Stimulated activated naive B cell treated with anti-CD40 and anti-IgM and Interleukin-4, amounts not matched to agents 10 μg/mL and 1 μg/mL and 100 μg/mL, for 72 hours (primary cell): Measurements from ENCODE around the gene DAB1.

Experiments used
- ATAC-seq, 2 donors: fragments of 150-1000 bp; cut with Tn5 transposase; replicated peaks; 2 replicates each; pipeline ENCODE4 v1.10.0; 2021; ENCODE audit warnings: moderate library complexity in 1 of 2
- DNase-seq: peaks from one replicate; pipeline ENCODE4 v3.0.0; 2021
- H3K27ac Mint-ChIP-seq: one replicate; pipeline ENCODE4 v1.8.0; 2022; ENCODE audit warnings: mild to moderate bottlenecking, mixed read lengths
- H3K27me3 Mint-ChIP-seq, 2 donors: one replicate each; pipeline ENCODE4 v1.8.0; 2022; ENCODE audit warnings: mixed read lengths in 2 of 2
- H3K36me3 Mint-ChIP-seq, 2 donors: one replicate each; pipeline ENCODE4 v1.8.0; 2022; ENCODE audit warnings: mixed read lengths in 2 of 2, mild to moderate bottlenecking in 1 of 2
- H3K4me1 Mint-ChIP-seq, 2 donors: one replicate each; pipeline ENCODE4 v1.8.0; 2022; ENCODE audit warnings: mixed read lengths in 2 of 2, mild to moderate bottlenecking in 1 of 2
- H3K4me3 Mint-ChIP-seq, 2 donors: one replicate each; pipeline ENCODE4 v1.8.0; 2022; ENCODE audit warnings: mild to moderate bottlenecking in 2 of 2, mixed read lengths in 2 of 2, moderate library complexity in 1 of 2
- H3K9me3 Mint-ChIP-seq, 2 donors: one replicate each; pipeline ENCODE4 v1.8.0; 2022; ENCODE audit warnings: mixed read lengths in 2 of 2, mild to moderate bottlenecking in 1 of 2

The DAB1 gene

DNA sequence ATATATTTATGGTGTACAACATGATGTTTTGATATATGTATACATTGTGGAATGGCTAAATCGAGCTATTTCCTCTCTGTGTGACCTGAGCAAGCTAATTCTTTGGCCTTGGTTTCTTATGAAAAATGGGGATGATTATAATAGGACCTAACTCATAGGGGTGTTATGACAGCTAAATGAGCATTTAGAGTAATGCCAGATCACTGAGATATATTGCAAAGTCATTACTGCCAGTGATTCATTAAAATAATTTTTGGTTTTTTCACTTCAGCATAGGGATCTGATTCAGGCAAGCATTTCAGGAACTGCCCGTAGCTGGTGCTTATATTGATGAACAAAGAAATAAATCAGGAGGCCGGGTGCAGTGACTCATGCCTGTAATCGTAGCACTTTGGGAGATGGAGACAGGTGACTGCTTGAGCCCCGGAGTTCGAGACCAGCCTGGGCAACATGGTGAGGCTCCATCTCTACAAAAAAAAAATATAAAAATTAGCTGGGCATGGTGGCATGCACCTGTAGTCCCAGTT is 30.7 kb downstream of the DAB1 start:
- Mint-ChIP-seq H3K9me3 (no peaks in the 10 kb centered on the region), H3K4me3 (no peak overlapping the region), H3K27me3 (peaks cover 0 to 4% of the 10 kb centered on the region in 2 donors), H3K27ac (no peak overlapping the region), H3K36me3 (no peaks in the 10 kb centered on the region), H3K4me1 (no peaks in the 10 kb centered on the region)
- no peak for DNase-seq
- no peak for ATAC-seq

- Mint-ChIP-seq H3K4me3 (no peak overlapping the region), H3K9me3 (no peaks in the 10 kb centered on the region), H3K27ac (no peak overlapping the region), H3K27me3 (peaks cover 0 to 4% of the 10 kb centered on the region in 2 donors), H3K36me3 (no peaks in the 10 kb centered on the region), H3K4me1 (no peaks in the 10 kb centered on the region)
- DNase-seq (no peak), ATAC-seq (no peak)
These were observed 38.5 kb downstream of the DAB1 start for GRCh38 chr1:57385336-57385735.

DNA sequence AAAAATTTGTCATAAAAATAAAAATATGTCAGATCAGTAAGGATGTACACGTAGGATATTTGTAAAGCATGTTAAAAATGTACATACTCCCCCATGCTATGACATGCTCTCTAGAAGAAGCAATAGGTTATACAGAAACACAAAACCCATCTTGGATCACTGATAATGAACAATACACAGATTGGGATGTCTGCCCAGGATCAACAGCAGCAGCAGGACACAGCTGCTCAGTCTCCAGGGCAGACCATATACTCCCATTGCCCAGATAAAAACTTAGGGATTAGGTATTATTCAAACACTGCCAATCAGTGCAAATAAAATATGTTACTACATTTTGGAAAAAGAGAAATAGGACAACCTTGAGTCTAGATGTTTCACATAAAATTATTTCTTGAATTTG is 39.0 kb downstream of the DAB1 start:
- DNase-seq (no peak), ATAC-seq (no peak)
- Mint-ChIP-seq H3K4me1 (no peaks in the 10 kb centered on the region), H3K4me3 (no peak overlapping the region), H3K9me3 (no peaks in the 10 kb centered on the region), H3K36me3 (no peaks in the 10 kb centered on the region), H3K27ac (no peak overlapping the region), H3K27me3 (peaks cover 0 to 4% of the 10 kb centered on the region in 2 donors)

- Mint-ChIP-seq H3K27me3 (peaks cover 0 to 4% of the 10 kb centered on the region in 2 donors), H3K4me1 (no peaks in the 10 kb centered on the region), H3K4me3 (no peak overlapping the region), H3K36me3 (no peaks in the 10 kb centered on the region), H3K27ac (no peak overlapping the region), H3K9me3 (no peaks in the 10 kb centered on the region)
- DNase-seq (no peak), ATAC-seq (no peak)
These were observed 39.6 kb downstream of the DAB1 start for GRCh38 chr1:57384284-57384683.

GRCh38 chr1:57381871-57382270 is 42.0 kb downstream of the DAB1 start:
- DNase-seq (no peak), ATAC-seq (no peak)
- no peak overlapping the region for H3K27ac Mint-ChIP-seq
- no peak overlapping the region for H3K4me3 Mint-ChIP-seq
- H3K9me3 Mint-ChIP-seq, result no peaks in the 10 kb centered on the region
- no peaks in the 10 kb centered on the region for H3K27me3 Mint-ChIP-seq
- no peaks in the 10 kb centered on the region for H3K4me1 Mint-ChIP-seq
- H3K36me3 Mint-ChIP-seq, result no peaks in the 10 kb centered on the region

GRCh38 chr1:57381426-57381825 is 42.4 kb downstream of the DAB1 start:
- Mint-ChIP-seq H3K27ac (no peak overlapping the region), H3K27me3 (no peaks in the 10 kb centered on the region), H3K4me3 (no peak overlapping the region), H3K36me3 (no peaks in the 10 kb centered on the region), H3K4me1 (no peaks in the 10 kb centered on the region), H3K9me3 (no peaks in the 10 kb centered on the region)
- DNase-seq (no peak), ATAC-seq (no peak)

DNA sequence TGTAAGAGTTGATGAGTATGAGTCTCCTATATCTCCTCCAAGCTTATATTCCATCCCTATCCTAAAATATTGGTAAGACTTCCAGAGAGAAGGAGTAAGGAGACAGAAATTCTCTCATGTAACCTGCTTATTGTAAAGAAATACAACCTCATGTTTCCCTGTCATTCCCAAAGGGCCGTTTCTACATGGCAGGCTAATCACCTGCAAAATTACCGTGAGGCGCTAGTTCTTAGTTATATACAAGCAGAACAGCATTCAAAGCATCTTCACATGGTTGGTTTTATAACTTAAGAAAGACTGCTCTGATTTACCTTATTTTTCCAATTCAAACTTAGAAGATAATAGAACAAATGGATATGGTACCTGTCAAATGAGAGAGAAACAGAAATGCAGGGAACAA is 42.9 kb downstream of the DAB1 start:
- Mint-ChIP-seq H3K36me3 (no peaks in the 10 kb centered on the region), H3K4me1 (no peaks in the 10 kb centered on the region), H3K27me3 (peaks cover 0 to 5% of the 10 kb centered on the region in 2 donors), H3K27ac (no peak overlapping the region), H3K9me3 (no peaks in the 10 kb centered on the region), H3K4me3 (no peak overlapping the region)
- ATAC-seq (no peak), DNase-seq (no peak)

- no peak for ATAC-seq
- H3K27me3 Mint-ChIP-seq, result peaks cover 0 to 9% of the 10 kb centered on the region in 2 donors
These were observed 45.3 kb downstream of the DAB1 start for GRCh38 chr1:57378534-57378933.

DNA sequence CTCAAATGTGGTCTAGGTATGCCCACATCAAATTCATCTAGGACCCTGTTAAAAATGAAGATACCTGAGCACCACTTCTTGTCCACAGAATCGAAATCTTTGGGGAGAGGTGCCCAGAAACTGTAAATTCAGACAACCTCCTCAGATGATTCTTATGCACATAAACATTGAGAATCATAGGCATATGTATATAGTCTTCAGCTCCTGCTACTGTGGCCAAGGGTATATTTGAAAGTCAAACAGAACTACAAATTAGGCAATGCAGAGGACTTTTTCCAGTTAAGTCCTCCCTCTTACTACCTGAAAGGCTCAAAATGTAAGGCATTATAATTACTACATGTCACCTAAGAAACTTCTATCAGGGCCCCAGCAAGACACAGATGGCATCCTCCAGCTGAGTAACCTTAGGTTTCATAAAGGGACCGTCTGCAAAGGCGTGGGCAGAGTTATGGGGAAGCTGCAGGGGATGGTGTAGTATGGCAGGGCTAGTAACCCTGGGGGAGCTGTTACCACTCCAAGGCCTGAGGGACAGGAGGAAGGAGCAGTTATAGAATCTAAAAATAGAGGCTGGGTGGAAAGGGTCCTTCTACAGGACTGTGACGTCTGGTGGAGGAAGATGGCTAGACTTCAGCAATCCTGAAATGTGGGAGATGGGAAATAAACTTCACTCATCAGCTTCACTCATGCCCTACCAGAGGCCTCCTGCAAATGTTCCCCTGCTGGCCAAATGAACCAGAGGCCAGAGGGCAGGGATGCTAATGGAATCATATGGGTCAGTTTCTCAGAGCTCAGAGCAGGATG is 46.3 kb downstream of the DAB1 start:
- Mint-ChIP-seq H3K9me3 (no peaks in the 10 kb centered on the region), H3K4me3 (no peak overlapping the region), H3K27ac (no peak overlapping the region), H3K4me1 (no peaks in the 10 kb centered on the region), H3K27me3 (peaks cover 0 to 9% of the 10 kb centered on the region in 2 donors), H3K36me3 (no peaks in the 10 kb centered on the region)
- DNase-seq (no peak), ATAC-seq (no peak)

More at GRCh38 chr1:57378534-57378933, 45.3 kb downstream of the DAB1 start:
- Mint-ChIP-seq H3K9me3 (no peaks in the 10 kb centered on the region), H3K36me3 (no peaks in the 10 kb centered on the region), H3K4me3 (no peak overlapping the region), H3K4me1 (no peaks in the 10 kb centered on the region), H3K27ac (no peak overlapping the region)
- no peak for DNase-seq

GRCh38 chr1:57376041-57376440 is 47.8 kb downstream of the DAB1 start:
- no peaks in the 10 kb centered on the region for H3K4me1 Mint-ChIP-seq
- H3K9me3 Mint-ChIP-seq, result no peaks in the 10 kb centered on the region
- no peak overlapping the region for H3K4me3 Mint-ChIP-seq
- H3K27me3 Mint-ChIP-seq, result peaks cover 0 to 9% of the 10 kb centered on the region in 2 donors
- DNase-seq (no peak), ATAC-seq (no peak)
- no peak overlapping the region for H3K27ac Mint-ChIP-seq
- no peaks in the 10 kb centered on the region for H3K36me3 Mint-ChIP-seq

DNA sequence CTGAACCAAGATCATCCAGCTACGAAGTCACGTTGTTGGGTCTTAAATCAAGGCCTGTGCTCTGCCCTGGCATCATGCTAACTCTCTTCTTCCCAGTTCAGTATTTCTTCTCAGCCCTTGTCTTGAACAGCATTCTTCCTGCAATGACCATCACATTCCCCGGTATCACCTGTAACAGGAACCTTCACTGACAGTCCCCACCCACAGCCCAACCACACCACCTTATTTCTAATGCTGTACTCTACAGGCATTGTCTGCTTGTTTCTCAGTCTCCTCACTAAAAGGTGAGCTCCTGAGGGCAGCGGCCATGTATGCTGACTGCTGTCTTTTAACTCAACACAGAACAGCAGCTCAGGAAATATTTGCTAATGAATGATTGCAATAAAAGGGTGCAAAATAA is 54.0 kb downstream of the DAB1 start:
- Mint-ChIP-seq H3K27me3 (no peaks in the 10 kb centered on the region), H3K36me3 (peaks cover 0 to 5% of the 10 kb centered on the region in 2 donors), H3K4me3 (no peak overlapping the region), H3K4me1 (no peaks in the 10 kb centered on the region), H3K27ac (peak overlapping the region; percentile 65), H3K9me3 (peaks cover 6 to 11% of the 10 kb centered on the region in 2 donors)
- DNase-seq (no peak), ATAC-seq (no peak)

DNA sequence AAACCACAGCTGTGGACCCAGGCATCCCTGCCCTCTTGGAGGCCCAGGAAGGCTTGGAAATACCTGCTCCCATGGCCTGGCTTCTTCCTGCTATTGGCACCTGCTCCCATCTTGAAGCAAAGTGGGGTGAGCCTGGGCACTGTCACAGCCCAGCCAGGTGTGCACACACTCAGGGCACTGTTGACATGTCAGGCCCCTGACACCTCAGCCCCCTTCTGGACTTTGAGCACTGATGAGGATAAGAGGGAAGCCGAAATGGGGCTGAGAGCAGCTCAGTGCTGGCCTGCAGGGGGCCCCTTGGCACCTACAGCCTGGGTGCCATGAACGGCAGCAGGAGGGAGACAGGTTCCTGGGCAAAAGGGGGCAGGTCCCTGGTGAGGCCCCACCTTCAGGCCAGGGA is 55.9 kb downstream of the DAB1 start:
- H3K4me1 Mint-ChIP-seq, result no peaks in the 10 kb centered on the region
- DNase-seq (no peak), ATAC-seq (no peak)
- H3K4me3 Mint-ChIP-seq, result no peak overlapping the region
- no peak overlapping the region for H3K27ac Mint-ChIP-seq
- peaks cover 0 to 5% of the 10 kb centered on the region in 2 donors for H3K36me3 Mint-ChIP-seq
- peaks cover 0 to 3% of the 10 kb centered on the region in 2 donors for H3K27me3 Mint-ChIP-seq
- peaks cover 6 to 11% of the 10 kb centered on the region in 2 donors for H3K9me3 Mint-ChIP-seq

GRCh38 chr1:57363643-57364042 is 60.2 kb downstream of the DAB1 start:
- Mint-ChIP-seq H3K36me3 (peaks cover 0 to 1% of the 10 kb centered on the region in 2 donors), H3K9me3 (peaks cover 7% of the 10 kb centered on the region in 2 donors), H3K27ac (no peak overlapping the region), H3K4me3 (no peak overlapping the region), H3K4me1 (no peaks in the 10 kb centered on the region), H3K27me3 (peaks cover 0 to 4% of the 10 kb centered on the region in 2 donors)
- DNase-seq, result no peak
- ATAC-seq, result no peak

DNA sequence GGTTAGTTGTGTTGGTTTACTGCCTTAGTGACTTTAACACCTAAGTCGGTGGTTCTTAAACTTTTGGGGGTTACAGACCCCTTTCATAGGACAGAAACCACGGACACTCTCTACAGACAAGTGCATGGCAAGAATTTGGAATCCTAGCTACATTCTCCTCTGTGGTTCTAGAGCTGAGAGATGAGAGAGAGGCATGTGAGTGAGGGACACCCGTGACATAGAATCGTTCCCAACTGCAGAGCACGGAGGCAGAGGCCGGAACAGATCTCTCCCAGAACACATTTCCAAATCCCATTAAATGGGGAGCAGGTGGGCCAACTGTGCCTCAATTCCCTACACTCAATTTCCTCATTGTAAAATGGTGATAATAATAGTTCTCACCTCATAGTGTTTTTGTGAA is 60.7 kb downstream of the DAB1 start:
- H3K4me3 Mint-ChIP-seq, result no peak overlapping the region
- no peak for ATAC-seq
- H3K9me3 Mint-ChIP-seq, result peaks cover 7 to 8% of the 10 kb centered on the region in 2 donors
- H3K27me3 Mint-ChIP-seq, result peaks cover 0 to 4% of the 10 kb centered on the region in 2 donors
- no peaks in the 10 kb centered on the region for H3K36me3 Mint-ChIP-seq
- no peaks in the 10 kb centered on the region for H3K4me1 Mint-ChIP-seq
- H3K27ac Mint-ChIP-seq, result peak overlapping the region; percentile 10
- no peak for DNase-seq

- Mint-ChIP-seq H3K9me3 (peaks cover 6 to 9% of the 10 kb centered on the region in 2 donors), H3K4me3 (no peak overlapping the region), H3K27ac (no peak overlapping the region), H3K36me3 (no peaks in the 10 kb centered on the region), H3K4me1 (no peaks in the 10 kb centered on the region), H3K27me3 (peaks cover 0 to 4% of the 10 kb centered on the region in 2 donors)
- ATAC-seq (no peak), DNase-seq (no peak)
These were observed 61.4 kb downstream of the DAB1 start for GRCh38 chr1:57362480-57362879.
